GM23248 (cell line): Measurements from ENCODE around the gene FYTTD1. TPM values are rescaled to one million over a fixed set of nuclear protein-coding genes. Genes with fewer than 3 reads are reported as not detected.

Experiments
- DNase-seq: peaks from one replicate; pipeline ENCODE4 v3.0.0-alpha.2; 2015
- H2AFZ ChIP-seq: fragments of 200-600 bp; sonication (generic); 2 replicates; pipeline ENCODE4 v1.6.1; 2016; ENCODE audit warnings: antibody characterized with exemption
- H3F3A ChIP-seq: fragments of 200-600 bp; sonication (generic); 2 replicates; pipeline ENCODE4 v1.6.1; 2016; ENCODE audit warnings: mild to moderate bottlenecking, antibody characterized with exemption, mixed run types; ENCODE audit not compliant: insufficient read depth
- H3K27ac ChIP-seq: fragments of 200-600 bp; sonication (generic); 2 replicates; pipeline ENCODE4 v1.5.1; 2016; ENCODE audit warnings: mild to moderate bottlenecking
- H3K27me3 ChIP-seq: fragments of 200-600 bp; sonication (generic); replicated peaks from 2 replicates; pipeline ENCODE4 v1.6.1; 2016; ENCODE audit warnings: mild to moderate bottlenecking; ENCODE audit not compliant: insufficient read depth
- H3K36me3 ChIP-seq: fragments of 200-600 bp; sonication (generic); 2 replicates; pipeline ENCODE4 v1.6.1; 2016; ENCODE audit warnings: low read depth, mild to moderate bottlenecking
- H3K4me1 ChIP-seq: fragments of 200-600 bp; sonication (generic); 2 replicates; pipeline ENCODE4 v1.6.1; 2016; ENCODE audit warnings: mild to moderate bottlenecking; ENCODE audit not compliant: insufficient read depth
- H3K4me2 ChIP-seq: fragments of 200-600 bp; sonication (generic); one replicate; pipeline ENCODE4 v1.6.1; 2016; ENCODE audit warnings: mild to moderate bottlenecking; ENCODE audit not compliant: unreplicated experiment
- H3K4me3 ChIP-seq: fragments of 200-600 bp; sonication (generic); 2 replicates; pipeline ENCODE4 v1.5.1; 2016; ENCODE audit warnings: mild to moderate bottlenecking
- H3K79me2 ChIP-seq: fragments of 200-600 bp; sonication (generic); 2 replicates; pipeline ENCODE4 v1.6.1; 2016; ENCODE audit warnings: mild to moderate bottlenecking; ENCODE audit not compliant: insufficient read depth
- H3K9ac ChIP-seq: fragments of 200-600 bp; sonication (generic); 2 replicates; pipeline ENCODE4 v1.6.1; 2016; ENCODE audit warnings: mild to moderate bottlenecking
- H3K9me2 ChIP-seq: fragments of 200-600 bp; sonication (generic); 2 replicates; pipeline ENCODE4 v1.6.1; 2016; ENCODE audit warnings: mixed run types, mild to moderate bottlenecking, moderate library complexity; ENCODE audit not compliant: insufficient read depth
- H3K9me3 ChIP-seq: fragments of 200-600 bp; sonication (generic); one replicate; pipeline ENCODE4 v1.6.1; 2017; ENCODE audit warnings: low read depth
- H4K20me1 ChIP-seq: fragments of 200-600 bp; sonication (generic); 2 replicates; pipeline ENCODE4 v1.6.0; 2016; ENCODE audit not compliant: insufficient read depth
- EZH2 ChIP-seq: fragments of 200-600 bp; sonication (generic); IDR thresholded peaks from 2 replicates; pipeline ENCODE4 v1.6.1; 2018; ENCODE audit warnings: antibody characterized with exemption, mild to moderate bottlenecking; ENCODE audit not compliant: insufficient read depth, poor library complexity, severe bottlenecking
- EZH2phosphoT487 ChIP-seq: fragments of 200-600 bp; sonication (generic); IDR thresholded peaks from 2 replicates; pipeline ENCODE4 v1.6.1; 2018; ENCODE audit warnings: antibody characterized with exemption, moderate library complexity, mild to moderate bottlenecking, low read depth; ENCODE audit not compliant: insufficient read depth
- WGBS, 2 experiments: methylation state at CpG; one replicate each; pipeline ENCODE4 v1.1.6; 2015 to 2017; ENCODE audit warnings: low lambda C conversion rate in 2 of 2, low coverage in 1 of 2; ENCODE audit errors: missing lambda C conversion rate in 2 of 2; 5-methylcytosine and 5-hydroxymethylcytosine counted together
- in situ Hi-C: fragments of 300-500 bp; cut with MboI; formaldehyde crosslinking; loops from 2 replicates; pipeline ENCODE4 v1.15.0; 2020
- polyA plus RNA-seq: library from polyadenylated mRNA; unstranded; fragments of >200 nt; fragmentation: Nextera tagmentation; extraction: Ambion mirVana; gene quantifications from 2 replicates; pipeline ENCODE4 v1.2.1, GENCODE V29; 2016
- total RNA-seq: library from RNA; depleted of rRNA; stranded (reverse); fragments of >200 nt; shearing (Covaris generic); gene quantifications from 2 replicates; pipeline ENCODE4 v1.2.3, GENCODE V29; 2014; rRNA removed

The FYTTD1 gene
- total and polyA plus RNA-seq, 2 experiments from 2014 or later, result 42.0 to 90.4 TPM

GRCh38 chr3:197833930-197834715 is 84.4 kb downstream of the FYTTD1 start:
- H3F3A ChIP-seq, result no peaks in the 10 kb centered on the region
- H3K4me2 ChIP-seq, result no peak overlapping the region
- no peak overlapping the region for H2AFZ ChIP-seq
- 92 to 95% methylated on average over 8 of the region's 8 CpGs for WGBS, 2 experiments
- TF ChIP-seq EZH2 (no peak), EZH2phosphoT487 (no peak)
- no peaks in the 10 kb centered on the region for H3K4me1 ChIP-seq
- peaks cover 5% of the 10 kb centered on the region; the same call in 1 of the 2 replicates for H3K79me2 ChIP-seq
- peaks cover 76% of the 10 kb centered on the region for H3K36me3 ChIP-seq
- H3K9me3 ChIP-seq, result no peaks in the 10 kb centered on the region
- no peak overlapping the region for H3K4me3 ChIP-seq
- no peaks in the 10 kb centered on the region for H3K27me3 ChIP-seq
- H3K9ac ChIP-seq, result no peak overlapping the region
- H4K20me1 ChIP-seq, result no peaks in the 10 kb centered on the region
- DNase-seq, result no peak
- no peaks in the 10 kb centered on the region for H3K9me2 ChIP-seq
- no peak overlapping the region for H3K27ac ChIP-seq
- in situ Hi-C loops, result no loop called here

- TF ChIP-seq EZH2 (no peak), EZH2phosphoT487 (no peak)
- no peaks in the 10 kb centered on the region for H3K27me3 ChIP-seq
- peaks cover 5% of the 10 kb centered on the region; the same call in 1 of the 2 replicates for H3K79me2 ChIP-seq
- H3K9me3 ChIP-seq, result no peaks in the 10 kb centered on the region
- WGBS, 2 experiments, result 98 to 99% methylated on average over 5 of the region's 5 CpGs
- no peak for DNase-seq
- H3K4me1 ChIP-seq, result no peaks in the 10 kb centered on the region
- H3K9ac ChIP-seq, result no peak overlapping the region
- no peak overlapping the region for H3K27ac ChIP-seq
- no peak overlapping the region for H2AFZ ChIP-seq
- H3K4me3 ChIP-seq, result no peak overlapping the region
- no peaks in the 10 kb centered on the region for H3F3A ChIP-seq
- no peaks in the 10 kb centered on the region for H4K20me1 ChIP-seq
- H3K36me3 ChIP-seq, result peaks cover 75% of the 10 kb centered on the region
- no peaks in the 10 kb centered on the region for H3K9me2 ChIP-seq
- no peak overlapping the region for H3K4me2 ChIP-seq
- in situ Hi-C loops, result no loop called here
Measured at GRCh38 chr3:197835509-197835908, 85.8 kb downstream of the FYTTD1 start.

GRCh38 chr3:197836244-197836643 is 86.6 kb downstream of the FYTTD1 start:
- Histone ChIP-seq H3K9me2 (no peaks in the 10 kb centered on the region), H4K20me1 (no peaks in the 10 kb centered on the region), H3K9me3 (no peaks in the 10 kb centered on the region), H3K4me1 (no peaks in the 10 kb centered on the region), H2AFZ (no peak overlapping the region), H3K4me3 (no peak overlapping the region), H3K27me3 (no peaks in the 10 kb centered on the region), H3K9ac (no peak overlapping the region), H3K4me2 (no peak overlapping the region), H3F3A (no peaks in the 10 kb centered on the region), H3K36me3 (peaks cover 67% of the 10 kb centered on the region), H3K27ac (no peak overlapping the region), H3K79me2 (peaks cover 5% of the 10 kb centered on the region; the same call in 1 of the 2 replicates)
- in situ Hi-C loops, result no loop called here
- TF ChIP-seq EZH2phosphoT487, result no peak
- no peak for TF ChIP-seq EZH2
- DNase-seq, result no peak

Other genes starting within 250 kb of the FYTTD1 start
- 0.38 and 3.4 TPM in 2 replicates for gene BDH1, start 193.9 kb upstream of the FYTTD1 start, total RNA-seq
- gene BDH1, start 193.9 kb upstream of the FYTTD1 start, polyA plus RNA-seq, result 1.2 and 2.7 TPM in 2 replicates
- 16.3 and 18.4 TPM in 2 replicates for gene RUBCN, start 13.0 kb upstream of the FYTTD1 start, total RNA-seq
- 10.5 and 11.1 TPM in 2 replicates for gene RUBCN, start 13.0 kb upstream of the FYTTD1 start, polyA plus RNA-seq
- gene LRCH3, start 41.4 kb downstream of the FYTTD1 start, total RNA-seq, result 20.9 and 28.7 TPM in 2 replicates
- gene LRCH3, start 41.4 kb downstream of the FYTTD1 start, polyA plus RNA-seq, result 20.2 and 24.1 TPM in 2 replicates
- 405 and 468 TPM in 2 replicates for gene RPL35A, start 200.3 kb downstream of the FYTTD1 start, total RNA-seq
- gene RPL35A, start 200.3 kb downstream of the FYTTD1 start, polyA plus RNA-seq, result 765 and 803 TPM in 2 replicates
- 3.1 and 3.4 TPM in 2 replicates for gene LMLN, start 210.3 kb downstream of the FYTTD1 start, total RNA-seq
- 5.8 and 6.2 TPM in 2 replicates for gene LMLN, start 210.3 kb downstream of the FYTTD1 start, polyA plus RNA-seq